HG03280 (cell line): ENCODE data around the gene GAS7.

ENCODE experiments used
- ATAC-seq: cut with Tn5 transposase; IDR thresholded peaks from one replicate; pipeline ENCODE4 v1.9.1; 2021; ENCODE audit warnings: mild to moderate bottlenecking, moderate library complexity; ENCODE audit not compliant: unreplicated experiment

Gene GAS7

GRCh38 chr17:9956474-9957131 is 241.8 kb downstream of the GAS7 start:
- ATAC-seq, result no peak

GRCh38 chr17:9953492-9953891 is 244.9 kb downstream of the GAS7 start:
- no peak for ATAC-seq

- ATAC-seq, result no peak
These were observed 246.6 kb downstream of the GAS7 start for GRCh38 chr17:9951803-9952202.

- no peak for ATAC-seq
These were observed 249.5 kb downstream of the GAS7 start for GRCh38 chr17:9948928-9949327.

- ATAC-seq, result no peak
These were observed 253.7 kb downstream of the GAS7 start for GRCh38 chr17:9944704-9945103.

- ATAC-seq, result no peak
These were observed 255.1 kb downstream of the GAS7 start for GRCh38 chr17:9943343-9943742.

GRCh38 chr17:9942885-9943284 is 255.5 kb downstream of the GAS7 start:
- ATAC-seq, result no peak

- no peak for ATAC-seq
These were observed 257.1 kb downstream of the GAS7 start for GRCh38 chr17:9941305-9941704.

- no peak for ATAC-seq
These were observed 257.6 kb downstream of the GAS7 start for GRCh38 chr17:9940841-9941240.

- no peak for ATAC-seq
These were observed 259.6 kb downstream of the GAS7 start for GRCh38 chr17:9938764-9939163.

- ATAC-seq, result no peak
These were observed 260.5 kb downstream of the GAS7 start for GRCh38 chr17:9937901-9938300.

- no peak for ATAC-seq
These were observed 261.1 kb downstream of the GAS7 start for GRCh38 chr17:9937241-9937761.

- ATAC-seq, result no peak
These were observed 262.3 kb downstream of the GAS7 start for GRCh38 chr17:9936095-9936494.

- no peak for ATAC-seq
These were observed 263.0 kb downstream of the GAS7 start for GRCh38 chr17:9935408-9935807.

- ATAC-seq, result no peak
These were observed 264.1 kb downstream of the GAS7 start for GRCh38 chr17:9934331-9934730.

GRCh38 chr17:9932491-9932890 is 265.9 kb downstream of the GAS7 start:
- ATAC-seq, result no peak

- ATAC-seq, result no peak
These were observed 267.2 kb downstream of the GAS7 start for GRCh38 chr17:9931144-9931741.

- ATAC-seq, result no peak
These were observed 268.5 kb downstream of the GAS7 start for GRCh38 chr17:9929871-9930270.

- ATAC-seq, result no peak
These were observed 269.6 kb downstream of the GAS7 start for GRCh38 chr17:9928601-9929333.

- no peak for ATAC-seq
These were observed 272.1 kb downstream of the GAS7 start for GRCh38 chr17:9926150-9926804.

- no peak for ATAC-seq
These were observed 272.9 kb downstream of the GAS7 start for GRCh38 chr17:9925457-9925856.
